Fibroblast of lung (primary cell): ENCODE measurements around the gene ITGAD.

Experiments used
- EZH2 ChIP-seq: IDR thresholded peaks from 2 replicates; pipeline ENCODE4 v1.5.1; 2012; ENCODE audit warnings: low read length, control low read depth, mild to moderate bottlenecking; ENCODE audit errors: missing control alignments
- TF ChIP-seq, protein P1 (sequence below), 2 donors: IDR thresholded peaks in 1 of 2; conservative IDR thresholded peaks in 1 of 2; 1 replicate in 1 of 2; 2 replicates in 1 of 2; pipeline ENCODE4 v1.5.1; 2011 to 2012; ENCODE audit warnings: low read length in 2 of 2, control low read depth in 1 of 2, inconsistent platforms in 1 of 2, low read depth in 1 of 2, mild to moderate bottlenecking in 1 of 2

GRCh38 chr16:31473264-31473984 is 80.3 kb downstream of the ITGAD start:
- no peak for TF ChIP-seq EZH2
- TF ChIP-seq, protein P1, sequence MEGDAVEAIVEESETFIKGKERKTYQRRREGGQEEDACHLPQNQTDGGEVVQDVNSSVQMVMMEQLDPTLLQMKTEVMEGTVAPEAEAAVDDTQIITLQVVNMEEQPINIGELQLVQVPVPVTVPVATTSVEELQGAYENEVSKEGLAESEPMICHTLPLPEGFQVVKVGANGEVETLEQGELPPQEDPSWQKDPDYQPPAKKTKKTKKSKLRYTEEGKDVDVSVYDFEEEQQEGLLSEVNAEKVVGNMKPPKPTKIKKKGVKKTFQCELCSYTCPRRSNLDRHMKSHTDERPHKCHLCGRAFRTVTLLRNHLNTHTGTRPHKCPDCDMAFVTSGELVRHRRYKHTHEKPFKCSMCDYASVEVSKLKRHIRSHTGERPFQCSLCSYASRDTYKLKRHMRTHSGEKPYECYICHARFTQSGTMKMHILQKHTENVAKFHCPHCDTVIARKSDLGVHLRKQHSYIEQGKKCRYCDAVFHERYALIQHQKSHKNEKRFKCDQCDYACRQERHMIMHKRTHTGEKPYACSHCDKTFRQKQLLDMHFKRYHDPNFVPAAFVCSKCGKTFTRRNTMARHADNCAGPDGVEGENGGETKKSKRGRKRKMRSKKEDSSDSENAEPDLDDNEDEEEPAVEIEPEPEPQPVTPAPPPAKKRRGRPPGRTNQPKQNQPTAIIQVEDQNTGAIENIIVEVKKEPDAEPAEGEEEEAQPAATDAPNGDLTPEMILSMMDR (conservative IDR thresholded peaks at IDR 0.05 in 1 of 2, IDR thresholded peaks at IDR 0.05 in 1 of 2; ENCODE audit: low read depth in 1 of 2, low read length in 2 of 2): no peak
